PC-9 (cell line): ENCODE data around the gene MOK.

ENCODE experiments used
- EZH2 ChIP-seq: fragments of 200-600 bp; sonication (generic); IDR thresholded peaks from 2 replicates; pipeline ENCODE4 v1.8.0; 2017; ENCODE audit warnings: antibody characterized with exemption, low read depth
- TF ChIP-seq, protein P1 (sequence below): fragments of 200-600 bp; sonication (generic); conservative IDR thresholded peaks from 2 replicates; pipeline ENCODE4 v1.6.1; 2017; ENCODE audit warnings: mixed run types, antibody characterized with exemption, mild to moderate bottlenecking, moderate library complexity

DNA sequence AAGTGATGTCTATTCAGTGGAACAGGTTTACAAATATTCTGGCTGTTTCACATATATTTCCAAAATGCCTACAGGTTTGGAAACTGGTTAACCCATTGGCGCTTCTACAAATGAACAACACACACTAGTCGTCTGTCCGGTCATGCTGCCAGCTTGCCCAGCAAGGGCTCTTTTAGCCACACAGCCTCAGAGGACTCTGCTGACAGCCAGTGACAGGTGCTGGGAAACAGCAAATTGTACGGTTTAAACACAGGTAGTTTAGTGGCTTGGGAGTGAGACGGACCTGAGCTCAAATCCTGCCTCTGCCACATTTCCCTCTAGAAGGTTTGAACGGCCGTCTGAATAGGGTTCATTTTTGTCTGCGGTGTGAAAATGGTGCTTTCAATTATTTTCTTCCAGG is 53.8 kb downstream of the MOK start:
- TF ChIP-seq, protein P1, sequence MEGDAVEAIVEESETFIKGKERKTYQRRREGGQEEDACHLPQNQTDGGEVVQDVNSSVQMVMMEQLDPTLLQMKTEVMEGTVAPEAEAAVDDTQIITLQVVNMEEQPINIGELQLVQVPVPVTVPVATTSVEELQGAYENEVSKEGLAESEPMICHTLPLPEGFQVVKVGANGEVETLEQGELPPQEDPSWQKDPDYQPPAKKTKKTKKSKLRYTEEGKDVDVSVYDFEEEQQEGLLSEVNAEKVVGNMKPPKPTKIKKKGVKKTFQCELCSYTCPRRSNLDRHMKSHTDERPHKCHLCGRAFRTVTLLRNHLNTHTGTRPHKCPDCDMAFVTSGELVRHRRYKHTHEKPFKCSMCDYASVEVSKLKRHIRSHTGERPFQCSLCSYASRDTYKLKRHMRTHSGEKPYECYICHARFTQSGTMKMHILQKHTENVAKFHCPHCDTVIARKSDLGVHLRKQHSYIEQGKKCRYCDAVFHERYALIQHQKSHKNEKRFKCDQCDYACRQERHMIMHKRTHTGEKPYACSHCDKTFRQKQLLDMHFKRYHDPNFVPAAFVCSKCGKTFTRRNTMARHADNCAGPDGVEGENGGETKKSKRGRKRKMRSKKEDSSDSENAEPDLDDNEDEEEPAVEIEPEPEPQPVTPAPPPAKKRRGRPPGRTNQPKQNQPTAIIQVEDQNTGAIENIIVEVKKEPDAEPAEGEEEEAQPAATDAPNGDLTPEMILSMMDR, result no peak
- TF ChIP-seq EZH2, result no peak
